GM23248 (cell line): Measurements from ENCODE around the gene CAMTA1.

Experiments used
- EZH2 ChIP-seq: fragments of 200-600 bp; sonication (generic); IDR thresholded peaks from 2 replicates; pipeline ENCODE4 v1.6.1; 2018; ENCODE audit warnings: antibody characterized with exemption, mild to moderate bottlenecking; ENCODE audit not compliant: insufficient read depth, poor library complexity, severe bottlenecking
- EZH2phosphoT487 ChIP-seq: fragments of 200-600 bp; sonication (generic); IDR thresholded peaks from 2 replicates; pipeline ENCODE4 v1.6.1; 2018; ENCODE audit warnings: antibody characterized with exemption, moderate library complexity, mild to moderate bottlenecking, low read depth; ENCODE audit not compliant: insufficient read depth

- TF ChIP-seq EZH2 (no peak), EZH2phosphoT487 (no peak)
Observed at GRCh38 chr1:7478809-7479499, 693.7 kb downstream of the CAMTA1 start.
